Activated T-helper 1 cell treated with anti-CD3 and anti-CD28 coated beads, Interleukin-12 subunit alpha, Interleukin-12 subunit beta, Interleukin-2, Interleukin-4 antibody, amounts not matched to agents 30 ng/mL and 10 ng/mL and 1 ng/mL, durations not matched to agents 14 hours and 24 hours and 36 hours (primary cell): ENCODE data around the gene RGR. TPM values are rescaled to one million over a fixed set of nuclear protein-coding genes. Genes with fewer than 3 reads are reported as not detected.

Experiments
- DNase-seq: peaks from one replicate; pipeline ENCODE4 v3.0.0; 2021; ENCODE audit warnings: low spot score
- H3K27ac Mint-ChIP-seq: one replicate; pipeline ENCODE4 v1.8.0; 2021; ENCODE audit warnings: mild to moderate bottlenecking, mixed read lengths
- H3K27me3 Mint-ChIP-seq: one replicate; pipeline ENCODE4 v1.8.0; 2022; ENCODE audit warnings: mild to moderate bottlenecking, moderate library complexity, mixed read lengths; ENCODE audit not compliant: insufficient read depth
- H3K36me3 Mint-ChIP-seq: one replicate; pipeline ENCODE4 v1.8.0; 2021; ENCODE audit warnings: low read depth, mixed read lengths
- H3K4me1 Mint-ChIP-seq: one replicate; pipeline ENCODE4 v1.8.0; 2021; ENCODE audit warnings: low read depth, mixed read lengths
- H3K4me3 Mint-ChIP-seq: one replicate; pipeline ENCODE4 v1.8.0; 2021; ENCODE audit warnings: mild to moderate bottlenecking, moderate library complexity, mixed read lengths
- H3K9me3 Mint-ChIP-seq: one replicate; pipeline ENCODE4 v1.8.0; 2021; ENCODE audit warnings: mixed read lengths
- intact Hi-C: fragments of 100-400 bp; cut with micrococcal nuclease; formaldehyde crosslinking; loops from one replicate; pipeline ENCODE4 v1.15.1; 2024
- total RNA-seq: library from RNA; stranded (reverse); gene quantifications from 2 replicates; pipeline ENCODE4 v1.2.3, GENCODE V29; 2022

Gene RGR, protein sequence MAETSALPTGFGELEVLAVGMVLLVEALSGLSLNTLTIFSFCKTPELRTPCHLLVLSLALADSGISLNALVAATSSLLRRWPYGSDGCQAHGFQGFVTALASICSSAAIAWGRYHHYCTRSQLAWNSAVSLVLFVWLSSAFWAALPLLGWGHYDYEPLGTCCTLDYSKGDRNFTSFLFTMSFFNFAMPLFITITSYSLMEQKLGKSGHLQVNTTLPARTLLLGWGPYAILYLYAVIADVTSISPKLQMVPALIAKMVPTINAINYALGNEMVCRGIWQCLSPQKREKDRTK
- total RNA-seq: not detected in 2 replicates

GRCh38 chr10:84244651-84245270 is at the start of gene RGR:
RGR (plus strand) TSS chr10:84245053; CDS start chr10:84245091, 38 bp downstream.
- Mint-ChIP-seq H3K36me3 (no peaks in the 10 kb centered on the region), H3K27me3 (peaks cover 9% of the 10 kb centered on the region), H3K27ac (no peak within 1 kb of the TSS), H3K9me3 (no peaks in the 10 kb centered on the region), H3K4me3 (no peak within 1 kb of the TSS), H3K4me1 (no peaks in the 10 kb centered on the region)
- DNase-seq: no peak
- intact Hi-C loops: no loop called here

GRCh38 chr10:84196083-84196482 is 48.8 kb upstream of the RGR start:
- peaks cover 48% of the 10 kb centered on the region for H3K27me3 Mint-ChIP-seq
- H3K4me3 Mint-ChIP-seq: no peak overlapping the region
- no peak overlapping the region for H3K27ac Mint-ChIP-seq
- H3K9me3 Mint-ChIP-seq: no peaks in the 10 kb centered on the region
- intact Hi-C loops: no loop called here
- H3K36me3 Mint-ChIP-seq: no peaks in the 10 kb centered on the region
- H3K4me1 Mint-ChIP-seq: peaks cover 6% of the 10 kb centered on the region
- DNase-seq: no peak

DNA sequence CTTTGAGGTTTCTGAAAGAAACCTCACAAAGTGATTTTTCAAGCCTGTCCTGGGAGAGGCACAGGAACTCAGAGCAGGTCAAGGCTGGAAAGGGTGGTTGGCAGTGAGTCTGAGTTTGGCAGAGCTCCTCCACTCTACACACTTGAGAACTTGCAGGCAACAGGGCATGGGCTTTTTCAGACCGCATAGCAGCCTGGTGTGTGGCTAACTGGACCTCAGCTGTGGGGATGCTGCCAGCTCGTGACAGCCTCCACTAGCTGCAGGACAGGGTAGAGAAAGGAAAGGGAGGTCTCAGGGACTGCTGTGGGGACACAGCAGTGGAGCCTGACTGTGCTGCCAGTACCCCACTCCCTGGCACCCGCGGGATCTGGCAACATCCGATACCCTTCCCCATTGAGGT is 47.9 kb upstream of the RGR start:
- DNase-seq: no peak
- H3K27ac Mint-ChIP-seq: no peak overlapping the region
- intact Hi-C loops: no loop called here
- no peaks in the 10 kb centered on the region for H3K9me3 Mint-ChIP-seq
- H3K4me1 Mint-ChIP-seq: no peaks in the 10 kb centered on the region
- H3K27me3 Mint-ChIP-seq: peaks cover 43% of the 10 kb centered on the region
- H3K4me3 Mint-ChIP-seq: no peak overlapping the region
- no peaks in the 10 kb centered on the region for H3K36me3 Mint-ChIP-seq

- H3K9me3 Mint-ChIP-seq: no peaks in the 10 kb centered on the region
- no peak overlapping the region for H3K4me3 Mint-ChIP-seq
- H3K27ac Mint-ChIP-seq: no peak overlapping the region
- peaks cover 39% of the 10 kb centered on the region for H3K27me3 Mint-ChIP-seq
- DNase-seq: no peak
- H3K36me3 Mint-ChIP-seq: no peaks in the 10 kb centered on the region
- intact Hi-C loops: no loop called here
- H3K4me1 Mint-ChIP-seq: no peaks in the 10 kb centered on the region
Observed at GRCh38 chr10:84197643-84198042, 47.2 kb upstream of the RGR start.

GRCh38 chr10:84198206-84198915 is 46.5 kb upstream of the RGR start:
- intact Hi-C loops: no loop called here
- Mint-ChIP-seq H3K27me3 (peaks cover 35% of the 10 kb centered on the region), H3K9me3 (no peaks in the 10 kb centered on the region), H3K36me3 (no peaks in the 10 kb centered on the region), H3K27ac (no peak overlapping the region), H3K4me3 (no peak overlapping the region), H3K4me1 (no peaks in the 10 kb centered on the region)
- no peak for DNase-seq

DNA sequence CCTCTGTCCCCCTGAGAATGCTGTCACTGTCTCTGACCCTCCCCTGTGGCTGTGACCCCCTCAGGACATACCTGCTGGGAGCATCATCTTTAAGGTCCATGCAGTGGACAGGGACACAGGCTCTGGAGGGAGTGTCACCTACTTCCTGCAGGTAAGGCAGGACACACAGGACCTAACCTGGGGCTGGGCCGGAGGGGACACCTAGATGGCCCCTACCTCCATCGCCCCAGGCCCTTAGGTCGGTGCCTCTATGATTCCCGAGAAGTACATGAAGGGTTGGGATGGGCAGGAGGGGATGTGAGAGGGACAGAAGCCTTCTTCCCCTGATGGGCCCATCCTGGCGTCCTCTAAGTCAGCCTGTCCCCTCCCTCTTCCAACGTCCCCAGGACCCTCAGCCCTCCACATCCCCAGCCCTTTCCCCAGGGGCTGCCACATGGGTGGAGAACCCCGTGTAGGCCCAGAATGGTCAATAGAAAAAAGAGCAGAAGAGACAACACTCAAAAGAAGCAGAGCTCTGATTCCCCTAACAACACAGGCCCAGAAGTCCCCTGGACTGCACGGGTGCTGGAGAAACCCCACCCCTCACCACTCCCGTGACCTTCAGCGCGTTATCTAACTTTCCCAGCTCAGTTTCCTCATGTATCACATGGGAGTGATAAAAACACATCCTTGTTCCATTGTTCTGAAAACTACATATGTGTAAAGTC is 44.2 kb upstream of the RGR start:
- Mint-ChIP-seq H3K4me3 (no peak overlapping the region), H3K27ac (no peak overlapping the region), H3K27me3 (peaks cover 24% of the 10 kb centered on the region), H3K9me3 (no peaks in the 10 kb centered on the region), H3K36me3 (no peaks in the 10 kb centered on the region), H3K4me1 (peaks cover 4% of the 10 kb centered on the region)
- intact Hi-C loops: no loop called here
- DNase-seq: no peak

DNA sequence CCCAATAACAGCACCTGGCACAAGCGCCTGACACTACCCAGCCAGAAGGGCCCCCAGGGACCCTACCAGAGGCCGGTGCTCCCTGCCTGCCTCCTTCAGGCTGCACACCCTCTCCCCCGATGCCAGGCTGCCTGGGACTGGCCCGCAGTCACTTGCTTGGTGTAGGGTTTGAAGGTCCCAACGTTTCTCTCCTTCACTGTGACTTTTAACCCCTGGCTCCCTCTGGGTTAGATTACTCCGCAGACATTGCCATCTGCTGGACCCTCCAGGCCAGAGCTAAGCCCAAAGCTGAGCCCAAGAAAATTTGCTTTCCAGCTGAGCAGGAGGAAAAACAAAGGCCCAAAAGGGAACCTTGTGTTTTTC is 43.6 kb upstream of the RGR start:
- H3K36me3 Mint-ChIP-seq: no peaks in the 10 kb centered on the region
- no peak overlapping the region for H3K4me3 Mint-ChIP-seq
- peaks cover 5% of the 10 kb centered on the region for H3K4me1 Mint-ChIP-seq
- no peak for DNase-seq
- H3K27ac Mint-ChIP-seq: no peak overlapping the region
- intact Hi-C loops: no loop called here
- H3K27me3 Mint-ChIP-seq: peaks cover 20% of the 10 kb centered on the region
- H3K9me3 Mint-ChIP-seq: no peaks in the 10 kb centered on the region

- H3K4me3 Mint-ChIP-seq: no peak overlapping the region
- no peak overlapping the region for H3K27ac Mint-ChIP-seq
- H3K4me1 Mint-ChIP-seq: peaks cover 5% of the 10 kb centered on the region
- H3K27me3 Mint-ChIP-seq: peaks cover 16% of the 10 kb centered on the region
- intact Hi-C loops: no loop called here
- H3K36me3 Mint-ChIP-seq: no peaks in the 10 kb centered on the region
- H3K9me3 Mint-ChIP-seq: no peaks in the 10 kb centered on the region
- no peak for DNase-seq
Observed at GRCh38 chr10:84201682-84202081, 43.2 kb upstream of the RGR start.

DNA sequence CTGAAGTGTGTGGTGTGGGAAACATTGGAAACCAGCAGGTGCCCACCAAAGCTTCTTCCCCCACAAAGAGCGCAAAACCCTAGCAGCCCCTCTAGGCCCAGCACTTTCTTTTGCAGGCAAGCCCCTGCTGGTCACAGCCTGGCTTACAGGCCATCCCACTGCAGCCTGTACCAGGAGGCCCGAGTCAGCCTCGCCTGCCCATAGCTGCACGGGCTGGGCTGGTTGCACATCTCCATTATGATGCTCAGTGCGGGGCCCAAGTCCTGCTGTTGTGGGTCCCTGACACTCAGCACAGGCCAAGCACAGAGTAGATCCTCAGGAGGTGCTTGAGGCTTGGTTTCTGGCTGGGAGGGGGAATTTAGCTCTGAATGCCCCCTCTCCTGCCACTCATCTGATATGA is 42.5 kb upstream of the RGR start:
- H3K27me3 Mint-ChIP-seq: peaks cover 16% of the 10 kb centered on the region
- H3K4me3 Mint-ChIP-seq: no peak overlapping the region
- H3K9me3 Mint-ChIP-seq: no peaks in the 10 kb centered on the region
- no peaks in the 10 kb centered on the region for H3K36me3 Mint-ChIP-seq
- H3K4me1 Mint-ChIP-seq: peaks cover 5% of the 10 kb centered on the region
- no peak for DNase-seq
- no peak overlapping the region for H3K27ac Mint-ChIP-seq
- intact Hi-C loops: no loop called here

GRCh38 chr10:84204122-84204521 is 40.7 kb upstream of the RGR start:
- H3K27me3 Mint-ChIP-seq: peaks cover 17% of the 10 kb centered on the region
- peaks cover 5% of the 10 kb centered on the region for H3K4me1 Mint-ChIP-seq
- intact Hi-C loops: no loop called here
- no peaks in the 10 kb centered on the region for H3K36me3 Mint-ChIP-seq
- H3K4me3 Mint-ChIP-seq: no peak overlapping the region
- no peaks in the 10 kb centered on the region for H3K9me3 Mint-ChIP-seq
- no peak for DNase-seq
- no peak overlapping the region for H3K27ac Mint-ChIP-seq

- no peak overlapping the region for H3K27ac Mint-ChIP-seq
- no peaks in the 10 kb centered on the region for H3K9me3 Mint-ChIP-seq
- H3K27me3 Mint-ChIP-seq: peaks cover 17% of the 10 kb centered on the region
- intact Hi-C loops: loop anchor here (1.0 kb wide), 1 partner anchor 56 kb away; no protein-coding TSS in a partner anchor
- no peaks in the 10 kb centered on the region for H3K36me3 Mint-ChIP-seq
- no peak for DNase-seq
- H3K4me1 Mint-ChIP-seq: peaks cover 5% of the 10 kb centered on the region
- H3K4me3 Mint-ChIP-seq: no peak overlapping the region
Observed at GRCh38 chr10:84204610-84205009, 40.2 kb upstream of the RGR start.

DNA sequence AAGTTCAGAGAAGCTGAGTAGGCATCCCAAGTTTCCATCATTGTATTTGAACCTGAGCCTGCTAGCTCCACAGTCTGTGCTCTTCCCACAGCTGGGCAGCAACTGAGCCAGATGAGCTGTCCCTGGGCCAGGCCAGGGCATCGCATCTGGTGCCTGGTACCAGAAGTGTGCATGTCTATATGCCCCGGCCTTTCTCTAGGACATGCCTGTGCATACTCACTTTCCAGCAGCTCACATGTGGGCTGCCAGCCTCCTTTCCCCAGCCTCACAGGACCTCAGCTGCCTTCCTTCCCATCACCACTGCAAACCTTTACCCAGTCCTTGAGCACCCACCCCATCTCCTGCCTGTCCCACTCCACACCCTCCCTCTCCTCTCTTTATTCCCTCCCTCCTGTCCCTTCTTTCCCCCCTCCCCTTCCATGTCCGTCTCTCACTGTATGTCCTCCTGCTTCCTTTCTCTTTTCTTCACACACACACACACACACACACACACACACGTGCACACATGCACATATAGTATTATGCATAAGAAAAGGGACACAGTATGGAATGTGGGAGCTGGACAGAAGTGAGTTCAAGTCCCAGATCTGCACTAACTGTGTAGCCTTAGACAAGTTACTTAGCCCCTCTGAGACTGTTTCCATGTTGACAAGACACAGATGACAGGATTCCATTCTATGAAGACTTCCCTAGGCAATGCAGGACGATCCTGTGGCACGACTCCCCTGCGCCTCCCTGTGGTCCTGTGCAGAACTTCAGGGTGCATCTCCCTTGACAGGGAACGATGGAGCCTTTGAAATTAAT is 39.6 kb upstream of the RGR start:
- no peak overlapping the region for H3K27ac Mint-ChIP-seq

More for the DNA sequence above, 39.6 kb upstream of the RGR start:
- peaks cover 5% of the 10 kb centered on the region for H3K4me1 Mint-ChIP-seq
- H3K9me3 Mint-ChIP-seq: no peaks in the 10 kb centered on the region
- peak; percentile 37 for DNase-seq
- peaks cover 15% of the 10 kb centered on the region for H3K27me3 Mint-ChIP-seq
- intact Hi-C loops: loop anchor here (1.0 kb wide), 1 partner anchor 57 kb away; no protein-coding TSS in a partner anchor
- H3K36me3 Mint-ChIP-seq: no peaks in the 10 kb centered on the region
- H3K4me3 Mint-ChIP-seq: no peak overlapping the region
